C1 segment of cervical spinal cord (tissue), 14 donors: ENCODE data around the gene COA5.

ENCODE experiments used
- DNase-seq, 14 donors: peaks; one replicate each; lab custom pipeline; 2025; lab: John Stamatoyannopoulos, UW

Gene COA5, protein sequence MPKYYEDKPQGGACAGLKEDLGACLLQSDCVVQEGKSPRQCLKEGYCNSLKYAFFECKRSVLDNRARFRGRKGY

DNA sequence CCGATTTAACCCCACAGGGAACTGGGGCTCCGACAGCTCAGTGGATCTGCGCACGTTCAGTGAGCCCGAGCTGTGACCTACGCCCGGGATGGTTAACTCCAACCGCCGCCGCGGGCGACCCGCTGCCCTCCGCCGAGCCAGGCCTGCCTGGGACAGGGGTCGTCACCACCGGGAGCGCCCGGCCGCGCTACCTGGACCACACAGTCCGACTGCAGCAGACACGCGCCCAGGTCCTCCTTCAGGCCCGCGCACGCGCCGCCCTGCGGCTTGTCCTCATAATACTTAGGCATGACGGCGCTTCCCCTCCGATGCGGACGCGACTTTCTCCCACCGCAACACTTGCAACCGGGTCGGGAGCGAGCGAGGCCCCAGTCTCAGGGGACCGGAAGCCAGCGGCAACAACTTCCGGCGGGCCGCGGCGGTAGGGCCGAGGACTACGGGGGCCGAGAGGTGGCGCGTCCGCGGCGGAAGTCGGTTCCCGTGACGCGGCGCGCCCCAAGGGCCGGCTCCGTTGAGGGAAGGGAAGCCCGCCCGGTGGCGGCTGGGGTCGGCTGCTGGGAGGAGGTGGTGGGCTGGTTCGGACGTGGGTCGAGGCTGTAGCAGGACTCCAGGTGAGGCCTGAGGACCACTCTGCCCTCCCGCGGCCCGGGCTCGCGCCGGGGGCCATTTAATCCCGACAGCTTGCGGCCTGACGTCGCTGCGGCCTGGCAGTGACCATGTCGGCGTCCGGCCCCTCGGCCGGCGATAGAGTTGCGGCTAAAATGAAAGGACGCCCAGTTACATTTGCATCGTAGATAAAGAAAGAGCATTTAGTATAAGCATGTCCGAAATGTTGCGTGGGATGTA lies at the start of gene COA5, which contains the start of gene UNC50:
COA5 (minus strand) TSS at position 397 of the 846 bp plus-strand sequence; CDS start at position 290, 107 bp downstream.
UNC50 (plus strand) TSS at position 474 of the 846 bp plus-strand sequence. CDS start 1,171 bp downstream, outside the sequence.
- peak; percentile 42 to 93 (median 78) for DNase-seq

DNA sequence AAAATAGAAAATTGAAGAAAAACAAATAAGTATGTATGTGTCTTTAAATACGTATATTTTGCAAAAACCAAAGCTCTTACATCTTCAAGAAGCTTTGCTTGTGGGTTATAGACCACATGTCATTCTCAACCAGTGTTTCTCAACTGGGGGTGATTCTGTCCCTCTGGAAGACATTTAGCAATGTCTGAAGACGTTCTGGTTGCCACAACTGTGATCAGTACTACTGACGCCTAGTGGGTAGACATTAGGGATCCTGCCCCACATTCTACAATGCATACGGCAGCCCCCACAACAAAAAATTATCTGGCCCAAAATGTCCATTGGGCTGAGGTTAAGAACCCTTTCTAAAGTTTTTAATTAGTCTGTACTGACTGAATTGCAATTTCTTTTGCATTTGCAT lies 48.5 kb upstream of the COA5 start:
- no peak for DNase-seq

DNA sequence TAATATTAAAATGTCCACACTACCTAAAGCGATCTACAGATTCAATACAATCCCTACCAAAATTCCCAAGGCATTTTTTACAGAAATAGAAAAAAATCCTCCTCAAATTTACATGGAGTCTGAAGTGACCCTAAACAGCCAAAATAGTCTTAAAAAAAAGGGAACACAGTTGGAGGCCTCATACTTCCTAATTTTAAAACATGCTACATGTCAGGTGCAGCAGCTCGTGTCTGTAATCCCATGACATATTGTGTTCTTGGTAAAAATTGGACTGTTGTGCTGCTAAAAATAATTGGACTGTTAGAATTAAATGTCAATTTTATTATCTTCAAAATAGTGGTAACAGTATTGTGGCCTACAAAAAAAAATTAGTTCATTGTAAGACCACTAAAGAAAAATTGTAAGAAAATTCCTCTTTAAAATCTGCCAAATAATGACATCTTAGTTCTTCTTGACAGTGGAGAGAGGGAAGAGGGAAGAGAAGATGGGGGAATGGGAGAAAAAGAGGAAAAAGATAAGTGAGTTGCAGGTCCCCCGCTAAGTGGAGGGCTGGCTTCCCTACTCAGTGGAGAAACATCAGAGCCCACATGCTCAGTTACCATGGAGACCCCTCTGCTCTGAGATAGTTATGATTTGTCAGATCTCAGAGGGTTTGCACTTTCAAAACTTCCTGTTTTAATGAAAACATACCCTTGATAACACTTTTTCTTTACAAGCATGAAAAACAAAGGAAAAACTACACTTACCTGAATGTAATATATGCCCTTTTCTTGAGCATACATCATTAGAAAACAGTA lies 46.6 kb upstream of the COA5 start:
- no peak for DNase-seq

DNA sequence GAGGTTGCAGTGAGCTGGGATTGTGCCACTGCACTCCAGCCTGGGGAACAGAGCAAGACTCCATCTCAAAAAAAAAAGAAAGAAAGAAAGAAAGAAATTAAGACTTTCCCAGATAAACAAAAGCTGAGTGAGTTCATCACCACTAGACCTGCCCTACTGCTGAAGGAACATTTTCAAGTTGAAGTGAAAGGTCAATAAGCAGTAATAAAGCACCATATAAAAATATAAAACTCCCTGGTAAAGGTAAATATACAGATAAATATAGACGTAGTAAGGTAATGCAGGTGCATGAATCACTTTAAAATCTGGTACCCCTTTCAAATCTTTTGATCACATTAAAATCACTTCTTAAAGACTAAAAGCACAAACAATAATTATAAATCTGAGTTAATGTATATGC lies 42.7 kb upstream of the COA5 start:
- DNase-seq: no peak

DNA sequence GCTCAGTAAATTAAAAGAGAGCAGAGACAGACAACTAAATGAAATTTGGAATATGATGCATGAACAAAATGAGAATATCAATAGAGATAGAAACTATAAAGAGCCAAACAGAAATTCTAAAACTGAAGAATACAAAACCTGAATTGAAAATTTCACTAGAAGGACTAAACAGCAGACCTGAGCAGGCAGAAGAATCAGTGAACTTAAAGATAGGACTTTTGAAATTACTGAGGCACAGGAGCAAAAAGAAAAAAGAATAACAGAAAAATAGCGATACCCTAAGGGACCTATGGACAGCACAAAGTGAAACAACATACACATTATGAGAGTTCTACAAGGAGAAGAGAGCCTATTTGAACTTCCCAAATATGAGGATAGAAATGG lies 41.7 kb upstream of the COA5 start:
- no peak for DNase-seq

DNA sequence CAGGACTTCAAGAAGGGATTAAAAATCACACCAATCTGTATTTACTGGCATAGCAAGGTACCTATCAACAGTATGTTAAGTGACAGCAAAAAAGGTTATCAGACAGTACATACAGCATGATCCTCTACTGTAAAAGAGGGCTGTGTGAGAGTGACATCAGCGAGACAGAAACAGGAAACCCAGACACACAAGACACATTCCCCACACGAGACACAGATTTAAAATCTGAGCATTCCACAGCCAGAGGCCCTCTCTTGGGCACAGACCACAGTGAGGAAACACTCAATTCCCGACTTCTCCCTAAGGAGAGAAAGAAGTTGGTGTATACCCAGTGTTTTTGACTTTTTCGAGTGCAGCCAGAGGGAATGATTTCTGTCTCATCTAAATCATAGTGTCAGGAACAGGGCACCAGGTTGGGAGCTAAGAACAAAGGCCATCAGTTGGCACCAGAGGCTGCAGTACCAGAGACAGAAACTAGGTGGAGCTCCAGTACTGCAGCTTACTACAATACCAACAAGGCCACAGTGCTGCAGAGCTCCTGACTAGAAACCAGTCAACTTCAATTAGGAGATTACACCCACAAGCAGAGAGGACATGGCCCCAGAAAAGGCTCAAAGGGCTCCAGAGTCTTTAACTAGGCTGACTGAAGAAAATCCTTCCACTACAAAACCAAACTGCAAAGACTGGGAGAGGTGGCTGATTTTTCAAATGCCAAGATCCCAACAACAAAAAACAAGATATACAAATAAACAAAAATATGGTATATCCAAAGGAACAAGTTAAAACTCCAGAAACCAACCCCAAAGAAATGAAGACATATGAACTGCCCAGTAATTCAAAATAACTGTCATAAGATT lies 41.1 kb upstream of the COA5 start:
- DNase-seq: peak; percentile 1 to 76 (median 54)

DNA sequence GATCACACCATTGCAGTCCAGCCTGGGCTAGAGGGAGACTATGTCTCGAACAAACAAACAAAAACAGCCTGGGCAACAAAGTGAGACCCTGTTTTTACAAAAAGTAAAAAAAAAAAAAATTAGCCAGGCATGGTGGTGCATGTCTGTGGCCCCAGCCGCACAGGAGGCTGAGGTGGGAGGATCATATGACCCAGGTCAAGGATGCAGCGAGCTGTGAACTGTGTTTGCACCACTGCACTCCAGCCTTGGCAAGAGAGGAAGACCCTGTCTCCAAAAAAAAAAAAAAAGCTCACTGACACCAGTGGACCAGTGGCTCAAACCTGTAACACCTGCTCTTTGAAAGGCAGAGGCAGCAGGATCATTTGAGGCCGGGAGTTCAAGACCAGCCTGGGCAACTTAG lies 40.1 kb upstream of the COA5 start:
- DNase-seq: no peak

DNA sequence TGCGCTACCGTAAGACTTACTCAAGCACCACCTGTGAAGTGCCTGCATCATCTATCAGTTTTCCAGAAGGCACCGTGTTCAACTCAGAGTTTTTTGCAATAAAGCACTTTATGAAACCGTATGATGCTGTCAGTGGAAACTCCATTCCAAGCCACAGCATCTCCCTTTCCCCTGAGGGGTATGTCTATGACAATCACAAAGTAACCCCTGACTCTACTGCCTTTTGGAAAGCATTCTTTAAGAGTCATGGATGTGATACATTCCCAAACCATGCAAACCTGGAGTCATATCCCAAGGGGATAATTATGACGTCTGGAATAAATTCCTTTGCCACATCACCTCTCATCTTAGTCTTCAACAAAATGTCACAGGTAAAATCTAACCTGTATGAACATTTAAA lies 39.3 kb upstream of the COA5 start:
- no peak for DNase-seq

DNA sequence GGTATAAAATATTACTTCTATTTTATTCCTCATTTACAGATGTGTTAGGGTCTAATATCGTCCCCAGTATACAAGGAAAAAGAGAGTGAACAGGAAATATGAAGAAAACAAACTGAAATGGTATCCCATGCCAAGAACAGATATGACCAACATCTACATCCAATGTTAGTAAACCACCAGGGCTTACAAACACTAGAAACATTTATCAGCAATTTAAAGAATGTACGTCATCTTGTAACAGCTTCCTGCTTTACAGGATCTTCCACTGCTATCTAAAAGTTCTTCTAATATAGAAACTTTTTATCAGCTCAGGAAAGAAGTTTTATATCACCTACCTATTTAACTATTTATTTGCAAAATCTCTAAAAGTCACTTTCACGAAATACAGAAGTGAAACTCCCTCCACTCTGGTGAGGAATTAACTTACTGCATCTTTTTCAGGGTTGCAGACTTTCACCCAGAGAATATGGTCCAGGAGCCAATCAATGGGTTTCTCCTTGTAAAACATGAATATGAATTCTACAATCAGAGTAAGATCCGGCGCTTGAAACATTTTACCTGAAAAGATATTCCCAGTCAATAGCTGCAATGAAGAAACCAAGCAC lies 35.3 kb upstream of the COA5 start:
- DNase-seq: no peak

DNA sequence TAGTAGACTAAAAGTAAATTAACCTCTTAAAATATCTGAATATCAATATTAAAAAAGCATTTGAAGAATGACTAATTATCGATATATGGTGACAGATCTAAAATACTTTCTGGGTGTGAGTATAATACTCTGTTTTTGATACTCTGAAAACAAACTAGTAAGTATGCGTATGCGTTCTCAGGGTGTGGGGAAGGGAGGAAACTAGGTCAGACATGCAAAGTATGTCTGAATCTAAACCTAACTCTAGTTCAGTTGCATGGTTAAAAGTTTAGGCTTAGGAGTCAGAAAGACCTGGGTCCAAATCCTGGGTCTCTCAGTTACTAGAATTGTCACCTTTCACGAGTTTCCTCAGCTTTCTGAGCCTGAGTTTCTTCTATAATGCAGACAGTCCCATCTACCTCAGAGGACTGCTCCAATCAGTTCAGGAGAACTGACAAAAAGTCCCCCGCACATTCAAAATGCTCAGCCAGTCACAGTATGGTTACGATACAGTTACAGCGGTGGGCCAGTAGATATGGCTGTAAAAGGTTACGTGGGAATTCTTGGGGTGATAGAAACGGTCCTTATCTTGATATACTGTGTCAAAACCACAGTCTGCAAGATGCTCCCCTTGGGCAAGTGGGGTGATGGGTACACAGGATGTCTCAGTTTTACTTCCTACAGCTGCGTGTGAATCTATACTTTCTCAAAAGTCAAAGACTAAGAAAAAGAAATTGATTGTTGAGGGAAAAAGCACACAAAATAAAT lies 29.3 kb upstream of the COA5 start:
- DNase-seq: no peak

DNA sequence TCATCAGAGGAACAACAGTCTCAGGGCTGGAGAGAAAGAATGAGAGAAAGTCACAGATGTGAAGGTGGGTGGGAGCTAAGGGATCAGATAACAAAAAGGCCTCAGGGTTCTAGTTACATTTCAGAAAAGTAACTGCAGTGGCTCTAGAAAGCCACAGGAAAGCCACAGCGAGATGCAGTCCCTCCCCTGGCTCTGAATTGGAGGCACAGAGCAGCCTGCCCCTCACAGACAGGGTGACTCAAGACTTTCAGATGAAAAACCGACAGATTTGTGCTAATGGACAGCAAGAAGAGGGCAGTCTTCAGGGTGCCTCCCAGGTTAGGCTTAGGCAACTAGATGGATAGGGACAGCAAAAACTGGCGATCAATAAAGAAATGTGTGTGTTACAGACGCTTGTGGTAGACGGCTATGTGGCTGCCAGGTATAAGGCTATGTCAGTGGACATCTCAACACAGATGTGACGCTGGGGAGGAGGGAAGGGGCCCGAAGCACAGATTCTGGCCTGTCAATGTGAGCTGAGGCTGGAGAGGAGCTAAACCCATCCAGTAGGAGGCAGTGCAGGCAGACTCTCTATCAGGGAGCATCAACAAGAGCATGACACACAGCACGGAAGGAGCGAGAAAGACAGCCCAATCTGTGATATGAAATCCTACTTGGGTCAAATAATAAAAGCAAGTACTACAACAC lies 26.2 kb upstream of the COA5 start:
- DNase-seq: no peak

DNA sequence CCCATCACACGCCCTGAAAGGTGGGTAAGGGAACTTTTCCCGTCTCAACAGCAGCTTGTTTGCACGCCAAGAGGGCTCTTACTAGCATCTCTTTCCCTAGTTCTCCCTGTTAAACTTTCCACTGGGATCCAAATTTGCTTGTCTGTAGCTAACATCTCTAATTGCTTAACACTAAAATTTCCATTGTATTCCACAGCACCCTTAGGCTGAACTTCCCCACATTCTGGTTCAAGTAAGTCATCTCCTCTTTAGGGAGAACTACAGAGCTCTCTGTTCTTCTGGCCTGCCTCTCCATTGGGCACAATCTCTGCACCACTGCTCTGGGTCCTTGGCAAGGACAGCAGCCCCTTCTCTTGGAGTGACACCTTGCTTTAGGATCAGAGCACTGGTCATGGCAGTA lies 24.0 kb upstream of the COA5 start:
- no peak for DNase-seq

DNA sequence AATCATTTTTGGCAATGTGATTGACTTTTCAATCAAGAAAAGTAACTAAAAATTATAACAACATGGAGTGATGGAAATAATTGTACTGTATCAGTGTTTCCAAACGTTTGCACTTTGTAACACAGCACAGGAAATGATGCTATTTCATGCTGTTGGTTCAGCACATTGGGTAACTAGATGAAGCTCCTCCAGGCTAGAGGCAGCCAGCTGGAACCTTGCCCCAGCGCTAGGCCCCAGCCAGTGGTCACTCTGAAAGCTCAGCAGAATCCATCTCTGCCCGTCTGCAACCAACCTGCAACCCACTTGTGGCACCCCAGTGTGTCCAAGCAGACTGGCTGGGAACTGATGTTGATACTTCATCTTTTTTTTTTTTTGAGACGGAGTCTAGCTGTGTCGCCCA lies 15.3 kb upstream of the COA5 start:
- DNase-seq: peak in 2 of 14 donors; percentile 15 to 34

DNA sequence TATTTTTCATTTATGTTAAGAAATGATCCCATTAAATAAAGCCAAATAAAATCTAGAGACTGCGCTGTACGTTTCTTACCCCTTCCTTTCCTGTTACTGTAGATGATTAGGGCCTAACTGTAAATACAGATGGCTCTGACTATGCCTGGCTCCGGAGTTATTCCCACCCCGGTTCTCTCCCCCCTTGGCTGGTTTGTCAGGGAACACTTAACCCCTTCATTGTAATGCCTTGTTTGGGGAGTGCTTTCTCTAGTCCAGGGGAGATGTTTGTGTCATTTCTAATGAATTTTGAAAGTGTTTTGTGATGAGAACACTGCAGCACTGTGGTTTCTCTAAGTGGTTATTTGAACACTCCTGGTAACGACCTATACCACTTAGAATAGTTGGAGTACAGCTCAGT lies 8.8 kb upstream of the COA5 start:
- no peak for DNase-seq

DNA sequence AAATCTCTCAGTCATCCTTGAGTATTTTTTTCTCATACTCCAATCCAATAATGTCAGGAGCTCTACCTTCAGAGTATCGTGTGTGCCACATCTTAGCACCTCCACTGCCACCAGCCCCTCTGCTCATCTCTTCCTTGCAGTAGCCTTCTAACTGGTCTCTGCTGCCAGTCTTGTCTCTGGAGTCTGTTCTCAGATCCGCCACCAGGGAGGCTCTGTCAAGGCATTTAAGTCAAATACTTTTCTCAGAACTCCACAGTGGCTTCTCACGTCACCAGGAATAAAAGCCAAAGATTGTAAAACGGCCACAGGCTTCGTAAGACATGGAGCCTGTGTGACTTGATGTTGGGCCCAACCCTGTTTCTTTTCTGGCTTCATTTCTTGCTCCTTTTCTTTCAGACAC lies 7.2 kb upstream of the COA5 start:
- no peak for DNase-seq

DNA sequence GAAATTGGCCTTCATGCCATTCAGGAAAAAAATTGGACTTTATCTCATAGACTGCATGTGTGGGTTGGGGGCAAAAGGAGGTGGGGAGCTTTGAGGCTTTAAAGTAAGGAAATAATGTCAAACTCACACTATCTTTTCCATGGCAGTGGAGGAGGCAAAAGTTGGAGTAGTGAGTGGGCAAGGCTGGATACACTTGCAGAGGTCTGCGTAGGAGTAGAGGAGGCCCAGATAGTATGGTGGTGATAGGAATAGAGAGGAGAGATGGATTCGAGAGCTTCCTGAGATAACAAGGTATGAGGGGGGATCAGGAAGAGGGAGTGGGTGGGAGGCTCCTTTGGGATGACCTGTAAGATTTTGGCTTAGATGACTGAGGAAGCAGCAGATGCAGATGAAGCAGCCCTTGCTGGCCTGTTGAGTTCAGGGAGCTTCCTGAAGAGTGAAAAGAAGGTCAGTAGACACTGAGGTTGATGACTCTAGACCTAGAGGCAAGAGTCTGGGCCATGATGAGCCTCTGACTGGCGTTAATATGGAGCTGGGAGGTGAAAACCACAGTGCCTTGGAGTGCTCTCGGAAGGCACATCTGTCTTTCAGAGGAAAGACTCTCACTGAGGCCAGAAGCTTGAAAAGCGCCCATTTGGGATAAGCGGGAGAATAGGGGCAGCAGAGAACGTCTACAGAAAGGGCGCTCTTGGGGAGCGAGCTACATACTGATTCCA lies 5.9 kb upstream of the COA5 start:
- DNase-seq: no peak

DNA sequence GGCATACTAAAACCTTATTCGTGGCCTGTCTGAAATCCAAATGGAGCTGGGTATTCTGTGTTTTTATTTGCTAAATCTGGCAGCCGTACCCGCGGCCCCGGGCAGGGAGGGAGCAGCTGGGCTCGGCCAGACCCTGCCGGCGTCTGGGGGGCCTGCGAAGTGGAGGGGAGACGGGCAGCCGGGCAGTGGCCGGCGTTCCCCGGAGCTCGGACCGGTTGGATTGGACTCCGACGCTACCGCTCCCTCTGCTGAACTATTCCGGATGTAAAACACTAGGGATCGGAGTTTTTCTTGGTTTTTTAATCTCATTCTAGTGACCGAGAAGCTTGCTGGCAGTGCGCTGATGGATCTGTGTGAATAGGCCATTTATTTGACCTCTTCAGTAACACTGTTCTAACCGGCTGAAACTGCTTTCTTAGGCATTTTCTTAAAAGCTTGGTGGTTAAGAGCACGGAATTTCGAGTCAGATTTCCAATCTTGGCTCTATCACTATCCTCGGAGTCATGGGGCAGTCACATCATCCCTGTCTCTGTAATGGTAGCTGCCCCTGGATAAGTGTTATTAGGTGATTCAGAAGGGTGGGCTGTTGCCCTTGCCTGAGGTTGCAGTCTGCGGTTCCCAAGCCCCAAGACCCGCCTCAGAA lies 771 bp upstream of the COA5 start:
- peak in 4 of 14 donors; percentile 26 to 54 (median 34) for DNase-seq

DNA sequence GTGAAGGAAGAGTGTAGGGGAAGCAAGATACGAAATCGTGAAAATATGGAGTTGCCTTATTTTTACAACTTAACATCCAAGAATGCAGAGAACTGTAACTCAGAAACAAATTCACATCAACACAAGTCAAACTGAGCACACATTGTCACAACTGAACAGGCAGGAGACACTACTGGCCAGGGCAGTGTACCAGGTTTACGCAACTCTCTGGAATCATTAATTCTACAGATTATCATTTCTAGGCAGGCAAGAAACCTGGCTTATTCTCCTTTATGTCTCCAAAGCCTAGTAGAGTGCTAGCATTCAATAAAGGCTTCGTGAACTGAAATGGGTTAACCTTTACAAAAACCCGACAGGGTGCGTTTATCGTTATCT lies 584 bp downstream of the COA5 start:
- no peak for DNase-seq

DNA sequence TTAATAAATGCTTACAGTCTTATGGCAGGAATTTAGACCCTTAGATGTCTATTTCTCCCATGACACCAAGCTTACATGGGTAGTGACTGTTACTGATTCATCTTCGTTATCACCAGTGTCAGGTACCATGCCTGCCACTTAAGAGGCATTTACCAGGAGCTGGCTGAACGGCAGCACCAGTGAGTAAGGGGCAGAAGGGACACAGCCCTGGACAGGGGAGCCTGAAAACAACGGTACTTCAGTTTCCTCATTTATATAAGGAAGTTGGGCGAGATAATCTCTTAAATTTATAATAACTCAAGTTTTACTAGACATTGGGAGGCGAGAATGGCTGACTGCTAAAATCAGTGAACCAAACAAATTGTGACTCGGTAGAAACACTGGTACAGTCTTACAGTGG lies 1.2 kb downstream of the COA5 start:
- DNase-seq: no peak
